GM12874 (cell line): ENCODE results near the gene RAB1A.

Experiments
- TF ChIP-seq, protein P1 (sequence below): IDR thresholded peaks from 2 replicates; pipeline ENCODE4 v1.5.1; 2011; ENCODE audit warnings: low read depth, mild to moderate bottlenecking, control low read depth, low read length, moderate library complexity; ENCODE audit not compliant: insufficient read depth

The RAB1A gene

GRCh38 chr2:65144571-65144970, 14.7 kb upstream of the RAB1A start:
- TF ChIP-seq, protein P1, sequence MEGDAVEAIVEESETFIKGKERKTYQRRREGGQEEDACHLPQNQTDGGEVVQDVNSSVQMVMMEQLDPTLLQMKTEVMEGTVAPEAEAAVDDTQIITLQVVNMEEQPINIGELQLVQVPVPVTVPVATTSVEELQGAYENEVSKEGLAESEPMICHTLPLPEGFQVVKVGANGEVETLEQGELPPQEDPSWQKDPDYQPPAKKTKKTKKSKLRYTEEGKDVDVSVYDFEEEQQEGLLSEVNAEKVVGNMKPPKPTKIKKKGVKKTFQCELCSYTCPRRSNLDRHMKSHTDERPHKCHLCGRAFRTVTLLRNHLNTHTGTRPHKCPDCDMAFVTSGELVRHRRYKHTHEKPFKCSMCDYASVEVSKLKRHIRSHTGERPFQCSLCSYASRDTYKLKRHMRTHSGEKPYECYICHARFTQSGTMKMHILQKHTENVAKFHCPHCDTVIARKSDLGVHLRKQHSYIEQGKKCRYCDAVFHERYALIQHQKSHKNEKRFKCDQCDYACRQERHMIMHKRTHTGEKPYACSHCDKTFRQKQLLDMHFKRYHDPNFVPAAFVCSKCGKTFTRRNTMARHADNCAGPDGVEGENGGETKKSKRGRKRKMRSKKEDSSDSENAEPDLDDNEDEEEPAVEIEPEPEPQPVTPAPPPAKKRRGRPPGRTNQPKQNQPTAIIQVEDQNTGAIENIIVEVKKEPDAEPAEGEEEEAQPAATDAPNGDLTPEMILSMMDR = no peak

GRCh38 chr2:65142515-65142914, 12.6 kb upstream of the RAB1A start:
- TF ChIP-seq, protein P1 = peak; percentile 18; the same call in 1 of the 2 replicates

DNA sequence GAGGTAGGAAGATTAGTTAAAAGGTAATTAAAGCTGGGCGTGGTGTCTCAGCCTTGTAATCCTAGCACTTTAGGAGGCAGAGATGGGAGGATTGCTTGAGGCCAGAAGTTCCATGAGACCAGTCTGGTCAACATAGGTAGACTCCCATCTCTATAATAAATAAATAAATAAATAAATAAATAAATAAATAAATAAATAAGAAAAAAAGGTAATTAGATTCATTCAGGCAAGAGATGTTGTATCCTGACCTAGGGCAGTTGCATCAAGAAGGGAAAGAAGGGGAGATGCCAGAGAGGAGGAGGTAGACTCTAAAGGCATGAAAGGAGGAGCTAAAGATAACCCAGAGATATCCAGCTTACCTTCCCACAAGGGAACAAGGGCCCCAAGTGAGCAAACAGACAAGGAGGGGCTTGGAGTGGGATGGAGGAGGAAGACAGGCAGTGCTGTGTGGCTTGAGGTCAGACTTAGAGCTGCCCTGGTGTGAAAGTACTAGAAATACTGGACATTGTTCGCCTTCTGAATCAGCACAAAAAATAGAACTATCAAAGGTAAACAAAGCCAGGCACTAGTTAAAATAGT, 7.4 kb upstream of the RAB1A start:
- TF ChIP-seq, protein P1 = no peak

DNA sequence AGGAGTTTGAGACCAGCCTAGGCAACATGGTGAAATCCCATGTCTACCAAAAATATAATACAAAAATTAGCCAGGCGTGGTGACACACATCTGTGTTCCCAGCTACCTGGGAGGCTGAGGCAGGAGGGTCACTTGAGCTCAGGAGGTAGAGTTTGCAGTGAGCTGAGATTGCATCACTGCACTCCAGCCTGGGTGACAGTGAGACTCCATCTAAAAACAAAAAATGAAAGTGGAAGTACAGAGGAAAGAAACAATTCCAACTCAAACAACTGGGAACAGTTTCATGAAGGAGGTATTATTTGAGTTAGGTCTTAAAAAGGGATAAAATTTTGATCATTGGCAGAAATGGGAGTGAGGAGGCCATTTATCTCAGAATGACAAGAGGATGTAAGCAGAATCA, 6.3 kb upstream of the RAB1A start:
- TF ChIP-seq, protein P1 = no peak

DNA sequence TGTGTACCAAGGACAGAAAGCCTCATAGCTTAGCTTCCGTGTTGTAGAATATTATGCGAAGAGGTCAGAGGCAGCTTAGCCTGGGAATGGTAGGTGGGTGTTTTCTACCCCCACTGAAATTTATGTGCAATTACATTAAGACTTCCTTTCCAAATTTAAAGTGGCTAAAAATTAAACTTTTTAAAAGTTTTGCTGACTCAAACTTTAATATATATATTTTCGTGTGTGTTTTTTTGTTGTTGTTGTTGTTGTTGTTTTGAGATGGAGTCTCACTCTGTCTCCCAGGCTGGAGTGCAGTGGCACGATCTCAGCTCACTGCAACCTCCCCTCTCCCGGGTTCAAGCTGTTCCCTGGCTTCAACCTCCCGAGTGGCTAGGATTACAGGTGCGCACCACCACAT, 4.3 kb upstream of the RAB1A start:
- TF ChIP-seq, protein P1 = no peak

- TF ChIP-seq, protein P1 = no peak
These were observed 3.7 kb upstream of the RAB1A start for GRCh38 chr2:65133626-65134025.

DNA sequence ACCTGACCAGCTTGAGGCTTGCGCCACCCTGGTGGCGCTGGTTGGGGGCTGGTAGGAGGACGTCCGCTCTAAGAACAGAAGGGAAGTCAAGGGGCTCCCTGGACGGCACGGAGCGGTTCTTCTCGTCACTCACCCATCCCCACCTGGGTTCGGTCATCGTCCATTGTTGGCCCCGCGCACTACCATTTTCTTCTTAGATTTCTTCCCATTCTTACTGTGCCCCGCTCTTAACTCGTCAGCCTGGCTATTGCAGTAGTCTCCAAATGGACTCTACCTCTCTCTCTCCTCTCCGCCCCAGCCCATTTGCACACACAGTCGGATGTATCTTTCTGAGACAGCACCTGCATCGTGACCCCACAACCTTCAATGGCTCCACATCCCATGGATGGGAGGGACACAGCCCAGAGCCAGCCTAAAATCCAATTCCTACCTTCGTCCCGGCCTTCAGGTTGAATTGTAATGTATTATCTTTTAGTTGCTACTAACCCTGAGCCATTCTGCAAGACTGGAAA, 814 bp upstream of the RAB1A start:
- TF ChIP-seq, protein P1 = no peak
